ENCODE results near the gene TFR2.

TFR2 gene

GRCh38 chr7:100649826-100650565, 8.6 kb upstream of the TFR2 start:
- no peak overlapping the region for H3K4me3 ChIP-seq
- no peak for DNase-seq
- H3K36me3 ChIP-seq: no peaks in the 10 kb centered on the region
- peaks cover 0 to 73% of the 10 kb centered on the region in 2 donors for H3K27me3 ChIP-seq
- intact Hi-C loops (cut with DNase I; ENCODE audit: low total_unique reads): no loop called here
- no peaks in the 10 kb centered on the region for H3K4me1 ChIP-seq
- TF ChIP-seq CTCF (IDR thresholded peaks at IDR 0.05): no peak
- no peak overlapping the region for H3K27ac ChIP-seq
- no peaks in the 10 kb centered on the region for H3K9me3 ChIP-seq

- peaks cover 0 to 59% of the 10 kb centered on the region in 2 donors for H3K27me3 ChIP-seq
- intact Hi-C loops (cut with DNase I; ENCODE audit: low total_unique reads): no loop called here
- H3K9me3 ChIP-seq: no peaks in the 10 kb centered on the region
These were observed 1.2 kb upstream of the TFR2 start for GRCh38 chr7:100642534-100642907.

GRCh38 chr7:100641860-100642533, 645 bp upstream of the TFR2 start:
- intact Hi-C loops (cut with DNase I; ENCODE audit: low total_unique reads): no loop called here
- no peak for TF ChIP-seq CTCF (IDR thresholded peaks at IDR 0.05)
- H3K27me3 ChIP-seq: peaks cover 0 to 54% of the 10 kb centered on the region in 2 donors

More at GRCh38 chr7:100642534-100642907, 1.2 kb upstream of the TFR2 start:
- Histone ChIP-seq H3K4me1 (no peaks in the 10 kb centered on the region), H3K27ac (no peak overlapping the region), H3K36me3 (no peaks in the 10 kb centered on the region), H3K4me3 (no peak overlapping the region)
- TF ChIP-seq CTCF (IDR thresholded peaks at IDR 0.05): no peak
- no peak for DNase-seq

GRCh38 chr7:100640517-100641440, 573 bp downstream of the TFR2 start:
- H3K9me3 ChIP-seq: no peaks in the 10 kb centered on the region
- H3K36me3 ChIP-seq: no peaks in the 10 kb centered on the region
- H3K4me1 ChIP-seq: no peaks in the 10 kb centered on the region
- TF ChIP-seq CTCF (IDR thresholded peaks at IDR 0.05): no peak
- no peak overlapping the region for H3K27ac ChIP-seq
- intact Hi-C loops (cut with DNase I; ENCODE audit: low total_unique reads): no loop called here
- H3K4me3 ChIP-seq: no peak overlapping the region
- H3K27me3 ChIP-seq: peaks cover 0 to 50% of the 10 kb centered on the region in 2 donors
- no peak for DNase-seq

More at GRCh38 chr7:100641860-100642533, 645 bp upstream of the TFR2 start:
- Histone ChIP-seq H3K36me3 (no peaks in the 10 kb centered on the region), H3K9me3 (no peaks in the 10 kb centered on the region), H3K27ac (no peak overlapping the region), H3K4me3 (no peak overlapping the region), H3K4me1 (no peaks in the 10 kb centered on the region)
- DNase-seq: no peak

GRCh38 chr7:100639995-100640516, 1.3 kb downstream of the TFR2 start:
- DNase-seq: no peak
- Histone ChIP-seq H3K36me3 (no peaks in the 10 kb centered on the region), H3K9me3 (no peaks in the 10 kb centered on the region), H3K27me3 (peaks cover 0 to 52% of the 10 kb centered on the region in 2 donors), H3K4me3 (no peak overlapping the region), H3K4me1 (no peaks in the 10 kb centered on the region), H3K27ac (no peak overlapping the region)
- TF ChIP-seq CTCF (IDR thresholded peaks at IDR 0.05): no peak
- intact Hi-C loops (cut with DNase I; ENCODE audit: low total_unique reads): no loop called here
